ENCODE data around the gene DROSHA.
"Not testable (repeated sequence)": the region's sequence is repeated elsewhere in the genome, so short reads cannot be mapped to it uniquely, and the experiment has no call there.

DROSHA gene

GRCh38 chr5:31559942-31560341 is 28.0 kb upstream of the DROSHA start:
- no peaks in the 10 kb centered on the region for H3K27me3 ChIP-seq (ENCODE audit: control insufficient read depth in 5 of 5, insufficient read depth in 4 of 5, low read length in 5 of 5)
- no peaks in the 10 kb centered on the region for H3K4me1 ChIP-seq (ENCODE audit: control insufficient read depth in 5 of 5, insufficient read depth in 5 of 5, low read length in 5 of 5)
- no peaks in the 10 kb centered on the region for H3K9me3 ChIP-seq (ENCODE audit: control insufficient read depth in 5 of 5, low read length in 5 of 5)
- no peak overlapping the region for H3K4me3 ChIP-seq (ENCODE audit: low read depth in 1 of 5, low read length in 5 of 5)
- no peak overlapping the region for H3K27ac ChIP-seq (ENCODE audit: low read depth, low read length)
- peaks cover 3 to 13% (median 8%) of the 10 kb centered on the region in 5 donors for H3K36me3 ChIP-seq (ENCODE audit: control insufficient read depth in 5 of 5, insufficient read depth in 5 of 5, low read length in 5 of 5)
- H3K9ac ChIP-seq (ENCODE audit: low read length in 5 of 5) = no peak overlapping the region

GRCh38 chr5:31556461-31556860 is 24.6 kb upstream of the DROSHA start:
- H3K4me1 ChIP-seq (ENCODE audit: control insufficient read depth in 5 of 5, insufficient read depth in 5 of 5, low read length in 5 of 5) = no peaks in the 10 kb centered on the region
- no peak overlapping the region for H3K4me3 ChIP-seq (ENCODE audit: low read depth in 1 of 5, low read length in 5 of 5)
- no peaks in the 10 kb centered on the region for H3K27me3 ChIP-seq (ENCODE audit: control insufficient read depth in 5 of 5, insufficient read depth in 4 of 5, low read length in 5 of 5)
- no peak overlapping the region for H3K27ac ChIP-seq (ENCODE audit: low read depth, low read length)
- peaks cover 31 to 40% (median 38%) of the 10 kb centered on the region in 5 donors for H3K36me3 ChIP-seq (ENCODE audit: control insufficient read depth in 5 of 5, insufficient read depth in 5 of 5, low read length in 5 of 5)
- no peaks in the 10 kb centered on the region for H3K9me3 ChIP-seq (ENCODE audit: control insufficient read depth in 5 of 5, low read length in 5 of 5)
- H3K9ac ChIP-seq (ENCODE audit: low read length in 5 of 5) = no peak overlapping the region

- peaks cover 34 to 46% (median 42%) of the 10 kb centered on the region in 5 donors for H3K36me3 ChIP-seq (ENCODE audit: control insufficient read depth in 5 of 5, insufficient read depth in 5 of 5, low read length in 5 of 5)
- no peak overlapping the region for H3K4me3 ChIP-seq (ENCODE audit: low read depth in 1 of 5, low read length in 5 of 5)
- H3K9ac ChIP-seq (ENCODE audit: low read length in 5 of 5) = no peak overlapping the region
- no peak overlapping the region for H3K27ac ChIP-seq (ENCODE audit: low read depth, low read length)
- H3K27me3 ChIP-seq (ENCODE audit: control insufficient read depth in 5 of 5, insufficient read depth in 4 of 5, low read length in 5 of 5) = no peaks in the 10 kb centered on the region
- no peaks in the 10 kb centered on the region for H3K4me1 ChIP-seq (ENCODE audit: control insufficient read depth in 5 of 5, insufficient read depth in 5 of 5, low read length in 5 of 5)
- H3K9me3 ChIP-seq (ENCODE audit: control insufficient read depth in 5 of 5, low read length in 5 of 5) = no peaks in the 10 kb centered on the region
Measured at GRCh38 chr5:31554552-31554951, 22.7 kb upstream of the DROSHA start.

GRCh38 chr5:31553863-31554262 is 22.0 kb upstream of the DROSHA start:
- no peak overlapping the region for H3K27ac ChIP-seq (ENCODE audit: low read depth, low read length)
- H3K27me3 ChIP-seq (ENCODE audit: control insufficient read depth in 5 of 5, insufficient read depth in 4 of 5, low read length in 5 of 5) = no peaks in the 10 kb centered on the region
- H3K4me3 ChIP-seq (ENCODE audit: low read depth in 1 of 5, low read length in 5 of 5) = no peak overlapping the region
- no peaks in the 10 kb centered on the region for H3K4me1 ChIP-seq (ENCODE audit: control insufficient read depth in 5 of 5, insufficient read depth in 5 of 5, low read length in 5 of 5)
- H3K36me3 ChIP-seq (ENCODE audit: control insufficient read depth in 5 of 5, insufficient read depth in 5 of 5, low read length in 5 of 5) = peaks cover 37 to 53% (median 41%) of the 10 kb centered on the region in 5 donors
- H3K9me3 ChIP-seq (ENCODE audit: control insufficient read depth in 5 of 5, low read length in 5 of 5) = no peaks in the 10 kb centered on the region
- no peak overlapping the region for H3K9ac ChIP-seq (ENCODE audit: low read length in 5 of 5)

- no peak overlapping the region for H3K4me3 ChIP-seq (ENCODE audit: low read depth in 1 of 5, low read length in 5 of 5)
- H3K9ac ChIP-seq (ENCODE audit: low read length in 5 of 5) = no peak overlapping the region
- H3K9me3 ChIP-seq (ENCODE audit: control insufficient read depth in 5 of 5, low read length in 5 of 5) = no peaks in the 10 kb centered on the region
- no peak overlapping the region for H3K27ac ChIP-seq (ENCODE audit: low read depth, low read length)
- H3K36me3 ChIP-seq (ENCODE audit: control insufficient read depth in 5 of 5, insufficient read depth in 5 of 5, low read length in 5 of 5) = peaks cover 41 to 67% (median 51%) of the 10 kb centered on the region in 5 donors
- H3K27me3 ChIP-seq (ENCODE audit: control insufficient read depth in 5 of 5, insufficient read depth in 4 of 5, low read length in 5 of 5) = no peaks in the 10 kb centered on the region
- H3K4me1 ChIP-seq (ENCODE audit: control insufficient read depth in 5 of 5, insufficient read depth in 5 of 5, low read length in 5 of 5) = no peaks in the 10 kb centered on the region
Measured at GRCh38 chr5:31551878-31552277, 20.0 kb upstream of the DROSHA start.

- not testable (repeated sequence) for H3K4me1 ChIP-seq (ENCODE audit: control insufficient read depth in 5 of 5, insufficient read depth in 5 of 5, low read length in 5 of 5); H3K4me3 ChIP-seq (ENCODE audit: low read depth in 1 of 5, low read length in 5 of 5); H3K9me3 ChIP-seq (ENCODE audit: control insufficient read depth in 5 of 5, low read length in 5 of 5); H3K9ac ChIP-seq (ENCODE audit: low read length in 5 of 5); H3K27me3 ChIP-seq (ENCODE audit: control insufficient read depth in 5 of 5, insufficient read depth in 4 of 5, low read length in 5 of 5); H3K27ac ChIP-seq (ENCODE audit: low read depth, low read length)
- H3K36me3 ChIP-seq (ENCODE audit: control insufficient read depth in 5 of 5, insufficient read depth in 5 of 5, low read length in 5 of 5) = peaks cover 40 to 80% (median 50%) of the 10 kb centered on the region in 5 donors
Measured at GRCh38 chr5:31549114-31549513, 17.2 kb upstream of the DROSHA start.

GRCh38 chr5:31537851-31538250 is 6.0 kb upstream of the DROSHA start:
- H3K27me3 ChIP-seq (ENCODE audit: control insufficient read depth in 5 of 5, insufficient read depth in 4 of 5, low read length in 5 of 5) = no peaks in the 10 kb centered on the region
- no peak overlapping the region for H3K9ac ChIP-seq (ENCODE audit: low read length in 5 of 5)
- H3K27ac ChIP-seq (ENCODE audit: low read depth, low read length) = no peak overlapping the region
- H3K9me3 ChIP-seq (ENCODE audit: control insufficient read depth in 5 of 5, low read length in 5 of 5) = no peaks in the 10 kb centered on the region
- H3K4me1 ChIP-seq (ENCODE audit: control insufficient read depth in 5 of 5, insufficient read depth in 5 of 5, low read length in 5 of 5) = peaks cover 0 to 12% (median 9%) of the 10 kb centered on the region in 5 donors
- peaks cover 45 to 70% (median 55%) of the 10 kb centered on the region in 5 donors for H3K36me3 ChIP-seq (ENCODE audit: control insufficient read depth in 5 of 5, insufficient read depth in 5 of 5, low read length in 5 of 5)
- no peak overlapping the region for H3K4me3 ChIP-seq (ENCODE audit: low read depth in 1 of 5, low read length in 5 of 5)

GRCh38 chr5:31537349-31537748 is 5.5 kb upstream of the DROSHA start:
- Histone ChIP-seq H3K4me1 (ENCODE audit: control insufficient read depth in 5 of 5, insufficient read depth in 5 of 5, low read length in 5 of 5) (peaks cover 0 to 16% (median 14%) of the 10 kb centered on the region in 5 donors), H3K9ac (ENCODE audit: low read length in 5 of 5) (no peak overlapping the region), H3K36me3 (ENCODE audit: control insufficient read depth in 5 of 5, insufficient read depth in 5 of 5, low read length in 5 of 5) (peaks cover 44 to 65% (median 51%) of the 10 kb centered on the region in 5 donors), H3K4me3 (ENCODE audit: low read depth in 1 of 5, low read length in 5 of 5) (no peak overlapping the region), H3K27me3 (ENCODE audit: control insufficient read depth in 5 of 5, insufficient read depth in 4 of 5, low read length in 5 of 5) (no peaks in the 10 kb centered on the region), H3K27ac (ENCODE audit: low read depth, low read length) (no peak overlapping the region), H3K9me3 (ENCODE audit: control insufficient read depth in 5 of 5, low read length in 5 of 5) (no peaks in the 10 kb centered on the region)

GRCh38 chr5:31536873-31537272 is 5.0 kb upstream of the DROSHA start:
- H3K9ac ChIP-seq (ENCODE audit: low read length in 5 of 5) = no peak overlapping the region
- no peak overlapping the region for H3K4me3 ChIP-seq (ENCODE audit: low read depth in 1 of 5, low read length in 5 of 5)
- H3K36me3 ChIP-seq (ENCODE audit: control insufficient read depth in 5 of 5, insufficient read depth in 5 of 5, low read length in 5 of 5) = peaks cover 42 to 63% (median 51%) of the 10 kb centered on the region in 5 donors
- H3K27ac ChIP-seq (ENCODE audit: low read depth, low read length) = no peak overlapping the region
- H3K4me1 ChIP-seq (ENCODE audit: control insufficient read depth in 5 of 5, insufficient read depth in 5 of 5, low read length in 5 of 5) = peaks cover 0 to 16% (median 15%) of the 10 kb centered on the region in 5 donors
- no peaks in the 10 kb centered on the region for H3K9me3 ChIP-seq (ENCODE audit: control insufficient read depth in 5 of 5, low read length in 5 of 5)
- no peaks in the 10 kb centered on the region for H3K27me3 ChIP-seq (ENCODE audit: control insufficient read depth in 5 of 5, insufficient read depth in 4 of 5, low read length in 5 of 5)

- Histone ChIP-seq H3K9ac (ENCODE audit: low read length in 5 of 5) (no peak overlapping the region), H3K4me1 (ENCODE audit: control insufficient read depth in 5 of 5, insufficient read depth in 5 of 5, low read length in 5 of 5) (peaks cover 4 to 32% (median 28%) of the 10 kb centered on the region in 5 donors), H3K27ac (ENCODE audit: low read depth, low read length) (no peak overlapping the region), H3K36me3 (ENCODE audit: control insufficient read depth in 5 of 5, insufficient read depth in 5 of 5, low read length in 5 of 5) (peaks cover 25 to 42% (median 36%) of the 10 kb centered on the region in 5 donors), H3K4me3 (ENCODE audit: low read depth in 1 of 5, low read length in 5 of 5) (no peak overlapping the region), H3K9me3 (ENCODE audit: control insufficient read depth in 5 of 5, low read length in 5 of 5) (no peaks in the 10 kb centered on the region), H3K27me3 (ENCODE audit: control insufficient read depth in 5 of 5, insufficient read depth in 4 of 5, low read length in 5 of 5) (no peaks in the 10 kb centered on the region)
Measured at GRCh38 chr5:31534527-31535046, 2.7 kb upstream of the DROSHA start.

All from subcutaneous abdominal adipose tissue (tissue), 5 donors.